Muscle layer of duodenum (tissue), 2 donors: ENCODE measurements around the gene CYP2R1.
"Not testable (repeated sequence)": the region's sequence is repeated elsewhere in the genome, so short reads cannot be mapped to it uniquely, and the experiment has no call there.

Source experiments
- H3K27ac ChIP-seq: one replicate; pipeline ENCODE4 v1.7.0; 2013; ENCODE audit warnings: mild to moderate bottlenecking, low read length
- H3K27me3 ChIP-seq: one replicate; pipeline ENCODE4 v1.7.0; 2013; ENCODE audit warnings: low read depth, mild to moderate bottlenecking, control low read depth, low read length
- H3K36me3 ChIP-seq, 2 donors: one replicate each; pipeline ENCODE4 v1.7.0; 2013; ENCODE audit warnings: low read length in 2 of 2, control low read depth in 1 of 2, mild to moderate bottlenecking in 1 of 2; ENCODE audit not compliant: insufficient read depth in 2 of 2, control insufficient read depth in 1 of 2
- H3K4me1 ChIP-seq, 2 donors: one replicate each; pipeline ENCODE4 v1.7.0; 2013; ENCODE audit warnings: low read length in 2 of 2, mild to moderate bottlenecking in 2 of 2, control low read depth in 1 of 2, moderate library complexity in 1 of 2; ENCODE audit not compliant: insufficient read depth in 2 of 2, control insufficient read depth in 1 of 2
- H3K4me3 ChIP-seq, 2 donors: one replicate each; pipeline ENCODE4 v1.7.0; 2013; ENCODE audit warnings: low read length in 2 of 2, low read depth in 1 of 2, mild to moderate bottlenecking in 1 of 2
- H3K9me3 ChIP-seq, 2 donors: one replicate each; pipeline ENCODE4 v1.7.0; 2013; ENCODE audit warnings: low read length in 2 of 2, control low read depth in 1 of 2, mild to moderate bottlenecking in 1 of 2; ENCODE audit not compliant: control insufficient read depth in 1 of 2
- donor health status: healthy.

Gene CYP2R1

DNA sequence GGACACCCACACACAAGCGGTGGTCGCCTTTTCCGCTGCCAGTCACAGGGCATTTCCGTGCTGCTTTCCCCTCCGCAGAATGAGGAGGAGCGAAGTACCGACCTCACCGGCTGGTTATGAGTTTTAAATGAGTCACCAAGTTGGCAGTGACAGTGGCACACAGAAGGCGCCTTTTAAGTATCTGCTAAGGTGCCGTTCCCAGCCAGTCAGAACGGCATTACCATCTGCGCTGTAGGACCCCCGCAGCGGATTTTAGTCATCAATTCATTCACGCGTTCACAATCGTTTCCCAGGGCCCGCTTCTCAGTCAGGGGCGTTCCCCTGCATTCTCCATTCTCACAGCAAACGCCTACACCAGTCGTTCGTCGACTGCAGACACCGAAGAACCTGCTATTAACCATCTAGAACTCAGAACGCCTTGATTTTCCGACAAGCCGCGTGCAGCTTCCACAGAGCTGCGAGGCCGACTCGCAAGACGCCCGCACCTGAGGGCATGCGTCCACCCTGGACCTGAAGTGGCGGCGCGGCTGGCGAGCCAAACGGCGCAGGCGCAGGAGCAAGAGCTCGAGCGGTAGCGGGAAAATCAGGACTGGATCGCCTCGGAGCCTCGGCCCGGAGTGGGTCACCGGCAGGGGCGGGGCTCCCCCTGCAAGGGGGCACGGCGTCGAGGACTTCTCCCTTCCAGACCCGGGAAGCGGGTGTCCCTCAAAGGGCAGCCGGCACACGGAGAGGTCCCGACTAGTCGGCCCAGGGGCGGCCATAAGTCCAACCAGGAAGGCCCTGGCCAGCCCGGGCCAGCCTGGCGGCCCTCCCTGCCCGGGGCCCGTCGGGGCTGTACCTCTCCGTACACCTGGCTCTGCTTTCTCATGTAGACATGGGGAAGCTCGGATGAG is 642 bp downstream of the CYP2R1 start:
- Histone ChIP-seq H3K36me3 (no peaks in the 10 kb centered on the region), H3K4me1 (peaks cover 3 to 14% of the 10 kb centered on the region in 2 donors), H3K27ac (peak overlapping the region; percentile 34), H3K27me3 (no peaks in the 10 kb centered on the region), H3K9me3 (no peaks in the 10 kb centered on the region), H3K4me3 (peak overlapping the region; percentile 71 to 91)

DNA sequence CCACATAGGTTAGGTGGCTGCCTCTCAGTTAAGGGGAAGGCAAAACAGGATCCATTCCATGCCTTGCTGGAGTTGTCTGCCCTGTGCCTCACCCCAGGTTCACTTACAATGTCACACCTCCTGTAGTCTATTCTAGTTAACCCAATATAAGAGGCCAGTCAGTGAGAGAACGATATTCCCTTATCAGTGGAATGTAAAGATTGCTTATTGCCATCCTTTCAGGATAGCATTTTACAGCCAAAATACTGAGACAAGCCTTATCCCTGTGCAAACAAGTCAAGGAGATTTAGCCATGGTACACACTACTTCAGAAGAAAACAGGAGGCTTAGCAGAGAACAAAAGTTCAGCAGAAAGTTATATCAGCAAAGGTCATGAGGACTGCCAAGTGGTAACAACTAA is 5.5 kb downstream of the CYP2R1 start:
- Histone ChIP-seq H3K9me3 (no peaks in the 10 kb centered on the region), H3K36me3 (no peaks in the 10 kb centered on the region), H3K4me3 (no peak overlapping the region), H3K27me3 (no peaks in the 10 kb centered on the region), H3K4me1 (peaks cover 3 to 11% of the 10 kb centered on the region in 2 donors), H3K27ac (no peak overlapping the region)

DNA sequence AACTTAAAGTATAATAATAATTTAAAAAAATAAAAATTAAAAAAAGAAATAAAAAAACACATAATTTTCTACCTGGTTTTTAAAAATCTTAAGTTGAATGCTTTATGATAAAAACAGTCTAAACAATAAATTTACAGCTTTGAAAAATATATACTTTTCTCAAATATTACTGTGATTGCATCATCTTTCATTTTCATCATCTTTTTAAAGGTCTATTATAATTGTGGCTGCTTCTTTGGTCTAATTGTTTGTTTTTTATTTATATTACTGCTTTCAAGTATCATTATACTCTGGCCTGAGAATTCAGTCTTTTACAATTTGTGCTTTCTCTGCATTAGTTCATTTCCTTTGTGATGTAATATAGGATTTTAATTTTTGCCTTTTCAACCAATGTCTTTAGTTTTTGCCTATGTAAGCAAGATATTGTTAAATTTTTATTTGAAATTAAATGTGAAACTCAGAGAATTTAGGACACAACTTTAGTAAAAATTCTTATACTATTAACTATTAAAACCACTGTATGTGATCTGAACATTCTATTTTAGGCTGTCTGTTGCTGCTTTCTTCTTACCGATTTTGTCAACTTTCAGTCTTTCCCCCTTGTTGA is 7.3 kb downstream of the CYP2R1 start:
- H3K27ac ChIP-seq: no peak overlapping the region
- H3K4me1 ChIP-seq: peaks cover 3 to 6% of the 10 kb centered on the region in 2 donors
- peaks cover 0 to 5% of the 10 kb centered on the region in 2 donors for H3K36me3 ChIP-seq
- no peak overlapping the region for H3K4me3 ChIP-seq
- H3K27me3 ChIP-seq: no peaks in the 10 kb centered on the region
- no peaks in the 10 kb centered on the region for H3K9me3 ChIP-seq

DNA sequence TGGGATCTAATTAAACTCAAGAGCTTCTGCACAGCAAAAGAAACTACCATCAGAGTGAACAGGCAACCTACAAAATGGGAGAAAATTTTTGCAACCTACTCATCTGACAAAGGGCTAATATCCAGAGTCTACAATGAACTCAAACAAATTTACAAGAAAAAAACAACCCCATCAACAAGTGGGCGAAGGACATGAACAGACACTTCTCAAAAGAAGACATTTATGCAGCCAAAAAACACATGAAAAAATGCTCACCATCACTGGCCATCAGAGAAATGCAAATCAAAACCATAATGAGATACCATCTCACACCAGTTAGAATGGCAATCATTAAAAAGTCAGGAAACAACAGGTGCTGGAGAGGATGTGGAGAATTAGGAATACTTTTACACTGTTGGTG is 8.3 kb downstream of the CYP2R1 start:
- H3K27ac ChIP-seq, H3K4me1 ChIP-seq, H3K36me3 ChIP-seq, H3K9me3 ChIP-seq, H3K4me3 ChIP-seq, H3K27me3 ChIP-seq: not testable (repeated sequence)

DNA sequence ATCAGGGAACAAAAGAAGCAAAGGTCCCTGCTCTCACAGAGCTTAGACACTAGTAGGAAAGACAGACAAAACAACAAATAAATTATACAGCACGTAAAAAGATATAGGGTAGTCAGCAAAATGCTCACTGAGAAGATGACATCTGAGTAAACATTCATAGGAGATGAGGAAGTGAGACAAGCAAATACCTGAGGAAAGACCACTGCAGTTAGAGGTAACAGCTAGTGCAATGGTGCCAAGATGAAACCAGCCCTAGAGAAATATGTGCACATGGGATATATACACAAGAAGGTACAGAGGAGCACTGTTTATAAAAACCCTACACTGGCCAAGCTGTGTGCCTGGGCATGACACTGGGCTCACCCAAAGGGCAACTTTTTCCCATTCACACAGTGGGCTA is 9.8 kb downstream of the CYP2R1 start:
- Histone ChIP-seq H3K27ac (no peak overlapping the region), H3K4me3 (no peak overlapping the region), H3K9me3 (no peaks in the 10 kb centered on the region), H3K27me3 (no peaks in the 10 kb centered on the region), H3K36me3 (peaks cover 12 to 16% of the 10 kb centered on the region in 2 donors), H3K4me1 (no peaks in the 10 kb centered on the region)

DNA sequence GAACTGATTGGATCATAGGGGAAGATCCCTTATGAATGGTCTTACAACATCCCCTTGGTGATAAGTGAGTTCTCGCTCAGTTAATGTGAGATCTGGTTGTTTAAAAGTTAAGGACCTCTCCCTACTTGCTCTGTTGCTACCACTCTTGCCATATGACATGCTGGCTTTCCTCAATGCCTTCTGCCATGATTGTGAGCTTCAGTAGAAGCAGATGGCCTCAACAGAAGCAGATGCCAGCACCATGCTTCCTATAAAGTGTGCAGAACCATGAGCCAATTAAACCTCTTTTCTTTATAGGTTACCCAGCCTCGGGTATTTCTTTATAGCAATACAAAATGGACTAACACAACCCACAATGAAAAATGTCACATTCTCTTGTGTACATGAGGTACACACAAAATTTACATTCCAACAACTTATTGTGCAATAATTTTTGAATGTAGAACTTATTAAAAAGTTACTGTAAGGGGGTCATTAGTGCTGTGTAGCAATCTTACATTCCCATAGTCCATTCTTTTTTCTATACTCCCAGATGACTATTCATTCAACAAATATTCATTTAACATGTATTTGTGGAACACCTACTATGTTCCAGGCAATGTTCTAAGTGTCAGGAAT is 10.3 kb downstream of the CYP2R1 start:
- H3K27ac ChIP-seq: no peak overlapping the region
- no peak overlapping the region for H3K4me3 ChIP-seq
- H3K4me1 ChIP-seq: no peaks in the 10 kb centered on the region
- H3K27me3 ChIP-seq: no peaks in the 10 kb centered on the region
- no peaks in the 10 kb centered on the region for H3K9me3 ChIP-seq
- peaks cover 12 to 16% of the 10 kb centered on the region in 2 donors for H3K36me3 ChIP-seq

DNA sequence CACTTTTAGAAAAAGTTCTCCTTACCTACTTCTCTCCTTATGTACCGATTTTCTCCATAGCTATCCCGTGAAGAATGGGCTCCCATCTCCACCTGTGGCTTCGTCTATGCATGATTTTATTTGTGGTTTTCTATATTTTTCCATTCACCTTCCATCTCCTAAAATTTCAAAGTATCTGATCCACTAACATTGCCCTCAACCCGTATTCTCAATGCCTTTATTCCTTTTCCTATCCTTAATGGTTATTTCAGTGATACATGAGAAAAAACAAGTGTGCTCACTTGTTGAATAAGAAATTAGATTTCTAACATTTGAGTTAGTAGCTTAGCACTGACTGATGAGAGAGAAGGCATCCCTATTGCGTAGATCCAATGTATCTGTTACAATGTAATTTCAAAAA is 16.9 kb downstream of the CYP2R1 start:
- Histone ChIP-seq H3K27ac (no peak overlapping the region), H3K4me3 (no peak overlapping the region), H3K36me3 (peaks cover 11 to 16% of the 10 kb centered on the region in 2 donors), H3K9me3 (no peaks in the 10 kb centered on the region), H3K4me1 (no peaks in the 10 kb centered on the region), H3K27me3 (no peaks in the 10 kb centered on the region)

DNA sequence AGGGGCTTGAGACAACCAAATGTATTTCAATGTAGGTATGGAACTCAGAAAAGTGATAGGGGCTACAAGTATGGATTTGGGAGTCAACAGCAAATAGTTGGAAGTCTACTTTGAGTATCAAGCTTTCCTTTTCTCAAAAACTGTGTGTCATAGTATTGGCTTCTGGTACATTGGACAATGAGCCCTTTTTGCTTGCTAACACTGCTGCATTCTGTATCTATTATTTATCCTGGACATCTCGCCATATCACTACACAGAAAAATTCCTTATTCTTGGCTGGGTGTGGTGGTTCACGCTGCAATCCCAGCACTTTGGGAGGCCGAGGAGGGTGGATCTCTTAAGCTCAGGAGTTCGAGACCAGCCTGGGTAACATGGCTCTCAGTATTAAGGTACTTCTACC is 18.4 kb downstream of the CYP2R1 start:
- Histone ChIP-seq H3K27me3 (no peaks in the 10 kb centered on the region), H3K4me3 (no peak overlapping the region), H3K9me3 (no peaks in the 10 kb centered on the region), H3K36me3 (peaks cover 4 to 11% of the 10 kb centered on the region in 2 donors), H3K27ac (no peak overlapping the region), H3K4me1 (no peaks in the 10 kb centered on the region)

DNA sequence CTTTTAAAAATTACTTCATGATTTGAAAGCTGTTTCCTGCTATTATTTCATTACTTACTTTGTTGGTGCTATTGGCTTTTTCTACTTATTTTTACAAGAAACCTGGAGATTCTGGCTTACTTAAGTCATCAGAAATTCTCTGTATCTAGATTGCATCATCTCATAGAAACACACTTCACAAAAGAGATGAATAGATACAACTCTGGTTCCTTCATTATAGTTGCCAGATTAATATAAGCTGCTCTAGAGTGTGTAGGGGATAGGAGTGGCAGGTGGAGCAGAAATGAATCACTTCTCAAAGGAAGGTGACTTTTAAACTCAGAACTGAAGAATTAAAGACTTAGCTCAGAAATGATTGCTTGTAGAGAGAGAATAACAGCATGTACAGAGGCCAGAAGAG is 20.0 kb downstream of the CYP2R1 start:
- Histone ChIP-seq H3K4me3 (no peak overlapping the region), H3K4me1 (no peaks in the 10 kb centered on the region), H3K27me3 (no peaks in the 10 kb centered on the region), H3K9me3 (no peaks in the 10 kb centered on the region), H3K36me3 (no peaks in the 10 kb centered on the region), H3K27ac (no peak overlapping the region)

DNA sequence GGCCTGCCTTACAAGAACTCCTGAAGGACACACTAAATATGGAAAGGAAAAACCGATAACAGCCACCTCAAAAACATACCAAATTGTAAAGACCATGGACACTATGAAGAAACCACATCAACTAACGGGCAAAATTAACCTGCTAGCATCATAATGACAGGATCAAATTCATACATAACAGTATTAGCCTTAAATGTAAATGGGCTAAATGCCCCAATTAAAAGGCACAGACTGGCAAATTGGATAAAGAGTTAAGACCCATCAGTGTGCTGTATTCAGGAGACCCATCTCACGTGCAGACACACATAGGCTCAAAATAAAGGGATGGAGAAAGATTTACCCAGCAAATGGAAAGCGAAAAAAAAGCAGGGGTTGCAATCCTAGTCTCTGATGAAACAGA is 28.3 kb downstream of the CYP2R1 start:
- H3K27ac ChIP-seq, H3K36me3 ChIP-seq, H3K27me3 ChIP-seq, H3K4me3 ChIP-seq, H3K9me3 ChIP-seq, H3K4me1 ChIP-seq: not testable (repeated sequence)

DNA sequence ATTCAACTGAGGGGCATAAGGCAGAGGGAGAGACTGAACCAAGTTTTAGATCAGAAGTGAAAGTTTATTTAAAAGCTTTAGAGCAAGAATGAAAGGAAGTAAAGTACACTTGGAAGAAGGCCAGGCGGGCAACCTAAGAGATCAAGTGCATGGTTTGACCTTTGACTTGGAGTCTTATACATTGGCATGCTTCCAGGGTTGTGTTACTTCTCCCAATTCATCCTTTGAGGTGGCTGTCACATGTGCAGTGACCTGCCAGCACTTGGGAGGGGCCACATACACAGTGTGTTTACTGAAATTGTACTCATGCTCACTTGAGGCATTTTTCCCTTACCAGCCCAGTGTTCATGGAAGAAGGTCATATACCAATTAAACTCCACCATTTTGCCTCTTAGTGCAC is 30.4 kb downstream of the CYP2R1 start:
- Histone ChIP-seq H3K27me3 (no peaks in the 10 kb centered on the region), H3K36me3 (no peaks in the 10 kb centered on the region), H3K9me3 (no peaks in the 10 kb centered on the region), H3K4me3 (no peak overlapping the region), H3K4me1 (no peaks in the 10 kb centered on the region), H3K27ac (no peak overlapping the region)
